NCI-H1092 treated with DMSO at 0.1 percent for 48 hours (cell line): ENCODE data around the gene TBC1D8.
"Not testable (repeated sequence)": the region's sequence is repeated elsewhere in the genome, so short reads cannot be mapped to it uniquely, and the experiment has no call there.

Experiments used
- DNase-seq: peaks from one replicate; lab custom pipeline; 2025; lab: John Stamatoyannopoulos, UW

The TBC1D8 gene

DNA sequence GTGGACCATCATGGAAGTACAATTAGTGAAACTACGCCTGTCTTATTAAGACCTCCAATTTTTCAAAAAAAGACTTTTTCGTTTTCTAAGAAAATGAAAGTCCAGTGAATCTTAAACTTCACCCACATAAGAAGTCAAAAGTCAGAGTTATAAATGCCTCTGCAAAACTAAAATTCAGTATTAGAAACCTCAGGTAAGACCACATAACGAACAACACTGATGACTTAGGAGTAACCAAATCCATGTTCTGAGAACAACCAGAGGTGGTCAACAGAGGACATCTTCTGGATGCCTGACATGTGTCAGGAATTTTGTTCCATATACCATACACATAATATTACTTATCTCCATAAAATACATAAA, 86.7 kb downstream of the TBC1D8 start:
- no peak for DNase-seq

DNA sequence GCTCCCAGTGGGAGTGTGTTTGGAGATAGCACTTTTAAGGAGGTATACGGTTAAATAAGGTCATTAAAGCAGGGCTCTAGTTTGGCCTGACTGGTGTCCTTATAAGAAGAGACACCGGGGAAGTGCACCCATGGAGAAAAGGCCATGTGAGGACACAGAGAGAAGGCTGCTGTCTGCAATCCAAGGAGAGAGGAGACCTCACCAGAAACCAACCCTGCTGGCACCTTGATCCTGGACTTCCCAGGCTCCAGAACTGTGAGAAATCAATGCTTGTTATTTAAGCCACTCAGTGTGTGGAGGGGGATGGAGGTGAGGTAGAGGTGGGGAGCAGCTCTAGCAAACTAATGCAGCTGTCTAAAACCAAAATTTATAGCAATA, 87.1 kb downstream of the TBC1D8 start:
- DNase-seq = no peak

DNA sequence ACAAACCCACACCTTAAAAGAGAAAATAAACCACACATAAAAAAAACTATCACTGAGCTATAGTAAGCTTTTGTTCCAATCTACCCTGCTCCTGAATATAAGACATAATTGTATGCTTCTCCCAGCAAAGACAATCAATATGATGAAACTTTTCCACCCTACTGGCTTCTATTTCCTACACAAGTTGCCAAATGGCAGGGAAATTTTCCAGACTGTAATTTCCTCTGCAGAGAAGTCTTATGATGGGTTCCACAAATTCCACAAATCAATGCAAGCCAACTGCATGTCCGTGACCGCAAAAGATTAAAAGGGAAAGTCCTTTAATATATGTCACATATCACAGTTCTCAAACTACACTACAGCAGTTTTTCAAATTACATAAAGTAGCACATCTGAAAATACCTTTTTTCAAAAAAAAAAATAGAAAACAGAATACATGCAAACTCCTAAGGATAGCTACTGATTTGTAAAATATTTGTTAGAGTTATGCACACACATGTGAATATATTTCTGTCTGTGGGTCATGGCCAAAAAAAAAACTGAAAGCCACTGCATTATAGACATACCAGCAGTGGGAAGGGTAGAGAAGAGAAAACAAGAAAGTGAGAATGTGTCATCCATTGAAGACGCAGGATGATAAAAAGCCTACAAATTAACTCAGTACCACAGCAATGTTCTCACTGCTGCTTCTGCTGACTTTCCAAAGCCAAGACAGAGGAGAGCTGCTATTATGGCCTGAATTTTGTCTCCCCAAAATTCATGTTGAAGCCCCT, 87.6 kb downstream of the TBC1D8 start:
- DNase-seq = no peak

DNA sequence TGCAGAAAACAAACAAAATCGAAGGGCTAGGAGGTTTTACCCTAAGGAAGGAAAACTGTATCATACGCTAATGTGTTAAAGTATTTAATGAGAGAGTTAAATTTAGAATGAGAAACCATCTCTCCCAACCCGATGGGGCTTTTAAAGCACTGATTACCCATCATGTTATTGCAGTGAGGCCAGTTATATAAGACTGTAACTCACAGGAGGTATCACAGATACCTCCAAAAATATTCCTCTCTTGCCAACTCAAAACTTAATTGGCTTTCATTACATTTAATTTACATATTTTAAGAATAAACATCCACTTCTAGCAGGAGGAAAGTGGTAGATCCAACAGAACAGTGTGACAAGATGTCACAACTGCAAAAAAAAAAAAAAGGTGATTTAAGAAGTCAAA, 92.8 kb downstream of the TBC1D8 start:
- DNase-seq = no peak

DNA sequence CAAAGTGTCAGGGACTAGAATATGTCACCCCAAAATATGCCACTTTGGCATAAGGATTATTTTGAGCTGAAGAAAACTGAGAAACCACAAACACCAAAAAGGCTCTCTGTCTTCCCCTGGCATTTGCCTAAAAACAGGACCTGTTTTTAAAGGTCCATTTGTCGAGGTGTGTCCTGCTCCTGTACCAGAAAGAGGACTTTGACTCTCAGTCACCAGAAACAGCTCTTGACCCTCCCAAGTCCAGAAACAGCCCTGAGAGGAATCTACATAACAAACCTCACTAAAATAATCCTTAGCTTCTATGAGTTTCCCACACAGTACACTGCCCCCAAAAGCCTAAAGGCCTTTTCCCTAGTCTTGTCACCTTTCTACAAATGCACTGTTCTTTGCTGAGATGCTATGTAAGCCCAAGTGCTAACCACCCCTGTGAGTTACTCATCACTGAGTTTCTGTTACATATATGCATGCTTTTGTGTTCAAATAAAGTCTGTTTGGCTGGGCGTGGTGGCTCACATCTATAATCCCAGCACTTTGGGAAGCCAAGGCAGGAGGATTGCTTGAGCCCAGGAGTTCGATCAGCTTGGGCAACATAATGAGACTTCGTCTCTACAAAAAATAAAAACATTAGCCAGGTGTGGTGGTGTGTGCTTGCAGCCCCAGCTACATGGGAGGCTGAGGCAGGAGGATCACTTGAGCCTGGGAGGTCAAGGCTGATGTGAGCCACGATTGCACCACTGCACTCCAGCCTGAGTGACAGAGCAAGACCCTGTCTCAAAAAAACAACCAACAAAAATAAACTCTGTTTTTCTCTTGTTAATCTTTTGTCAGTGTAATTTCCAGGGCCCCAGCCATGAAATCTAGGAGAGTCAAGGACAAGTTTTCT, 93.9 kb downstream of the TBC1D8 start:
- DNase-seq = no peak

DNA sequence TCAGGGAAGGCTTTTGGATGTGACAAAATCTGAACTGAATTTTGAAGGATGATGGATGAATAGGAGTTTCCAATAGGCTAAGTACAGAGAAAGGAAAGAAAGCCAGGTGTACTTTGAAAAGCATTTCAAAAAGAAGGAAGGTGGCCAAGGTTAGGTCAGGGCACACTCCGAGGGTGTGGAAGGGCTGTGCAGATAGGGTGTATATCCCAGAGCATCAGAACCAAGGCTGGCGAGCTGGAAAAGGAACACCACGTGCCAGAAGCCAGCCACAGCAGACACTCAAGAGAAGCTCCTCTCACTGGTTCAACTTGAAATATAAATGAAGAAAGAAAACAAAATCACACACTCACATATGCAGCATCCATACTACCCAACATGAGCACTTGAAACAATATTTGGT, 98.1 kb downstream of the TBC1D8 start:
- DNase-seq = no peak

DNA sequence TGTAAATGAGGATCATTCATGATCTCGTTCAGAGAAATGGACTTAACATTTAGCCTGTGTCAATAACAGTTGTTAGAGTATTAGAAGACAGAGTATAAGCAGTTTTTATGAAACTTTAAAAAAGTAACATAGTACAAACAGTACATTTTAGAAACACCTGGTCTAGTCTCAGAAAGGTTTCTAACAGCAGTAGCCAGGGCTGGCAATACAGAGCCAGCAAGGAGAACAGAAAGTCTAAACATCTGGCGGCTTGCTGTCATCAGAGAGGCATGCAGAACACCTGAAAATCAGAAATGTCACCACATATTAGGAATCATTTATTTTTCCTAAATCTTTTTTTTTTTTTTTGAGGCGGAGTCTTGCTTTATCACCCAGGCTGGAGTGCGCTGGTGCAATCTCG, 99.0 kb downstream of the TBC1D8 start:
- DNase-seq = no peak

DNA sequence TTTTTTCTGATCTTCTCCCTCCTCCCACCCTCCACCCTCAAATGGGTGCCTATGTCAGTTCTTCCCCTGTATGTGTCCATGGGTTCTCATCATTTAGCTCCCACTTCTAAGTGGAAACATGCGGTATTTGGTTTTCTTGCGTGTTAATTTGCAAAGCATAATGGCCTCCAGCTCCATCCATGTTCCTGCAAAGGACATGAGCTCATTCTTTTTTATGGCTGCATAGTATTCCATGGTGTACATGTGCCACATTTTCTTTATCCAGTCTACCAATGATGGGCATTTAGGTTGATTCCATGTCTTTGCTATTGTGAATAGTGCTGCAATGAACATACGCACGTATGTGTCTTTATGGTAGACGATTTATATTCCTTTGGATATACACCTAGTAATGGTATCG, 100.3 kb downstream of the TBC1D8 start:
- not testable (repeated sequence) for DNase-seq

DNA sequence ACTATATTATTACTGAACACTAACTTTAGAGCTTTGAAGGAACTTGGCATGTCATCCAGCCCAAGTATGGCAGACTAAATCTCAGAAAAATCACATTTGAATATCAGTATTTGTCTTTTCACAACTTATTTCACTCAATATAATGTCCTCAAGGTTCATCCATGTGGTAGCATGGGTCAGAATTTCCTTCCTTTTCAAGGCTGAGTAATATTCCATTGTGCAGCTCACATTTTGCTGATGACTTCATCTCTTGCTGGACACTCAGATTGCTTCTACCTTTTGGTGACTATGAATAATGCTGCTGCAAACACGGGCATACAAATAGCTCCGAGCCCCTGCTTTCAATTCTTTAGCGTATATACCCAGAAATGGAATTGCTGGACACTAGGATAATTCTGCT, 102.4 kb downstream of the TBC1D8 start:
- no peak for DNase-seq

DNA sequence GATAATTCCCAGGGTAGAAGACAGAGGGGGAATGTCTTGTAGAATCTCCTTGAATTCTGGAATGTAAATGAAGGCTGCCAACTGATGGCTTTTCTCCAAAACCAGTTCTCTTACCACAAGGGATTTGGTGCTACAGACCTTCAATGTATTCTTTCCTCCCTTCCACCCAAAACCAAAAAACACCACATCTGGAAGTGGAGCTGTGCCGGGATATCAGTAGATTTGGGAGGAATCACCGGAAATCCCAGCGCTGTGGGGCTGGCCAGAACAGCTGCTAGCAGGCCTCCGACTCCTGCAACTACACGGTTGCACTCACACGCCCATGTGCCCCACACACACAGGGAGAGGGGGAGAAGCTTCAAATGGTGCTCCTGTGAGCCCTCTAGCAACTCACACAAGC, 103.4 kb downstream of the TBC1D8 start:
- no peak for DNase-seq

DNA sequence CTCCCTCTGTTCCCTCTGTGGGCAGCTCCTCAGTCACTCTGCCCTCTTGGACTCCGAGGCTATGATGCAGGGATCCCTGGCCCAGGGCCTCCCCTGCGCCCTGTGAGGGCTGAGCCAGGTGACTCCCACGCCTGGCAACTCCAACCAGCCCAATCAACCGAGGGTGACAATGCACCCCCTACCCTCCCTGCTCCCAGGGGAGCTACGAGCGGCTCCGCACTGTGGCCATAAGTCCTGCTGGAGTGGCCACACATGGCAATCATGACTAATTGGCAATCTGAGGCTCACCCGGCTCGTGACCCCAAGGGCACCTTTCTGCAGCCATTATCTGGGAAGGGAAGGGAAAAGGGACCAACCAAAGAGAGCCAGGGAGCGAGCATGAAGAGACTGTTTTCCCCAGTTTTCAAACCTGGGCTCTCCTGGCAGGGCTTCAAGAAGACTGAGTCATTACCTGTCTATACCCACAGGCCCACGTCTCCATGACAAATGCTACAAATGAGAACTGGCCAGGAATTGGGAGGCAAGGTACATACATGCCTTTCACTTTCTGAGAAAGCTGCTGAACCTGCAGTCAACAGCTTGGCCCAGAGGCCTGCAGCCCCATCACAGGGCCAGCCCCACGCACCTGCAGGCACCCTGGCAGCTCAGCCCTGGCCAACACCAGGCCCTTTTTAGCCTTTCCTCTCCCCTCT, 104.0 kb downstream of the TBC1D8 start:
- no peak for DNase-seq

DNA sequence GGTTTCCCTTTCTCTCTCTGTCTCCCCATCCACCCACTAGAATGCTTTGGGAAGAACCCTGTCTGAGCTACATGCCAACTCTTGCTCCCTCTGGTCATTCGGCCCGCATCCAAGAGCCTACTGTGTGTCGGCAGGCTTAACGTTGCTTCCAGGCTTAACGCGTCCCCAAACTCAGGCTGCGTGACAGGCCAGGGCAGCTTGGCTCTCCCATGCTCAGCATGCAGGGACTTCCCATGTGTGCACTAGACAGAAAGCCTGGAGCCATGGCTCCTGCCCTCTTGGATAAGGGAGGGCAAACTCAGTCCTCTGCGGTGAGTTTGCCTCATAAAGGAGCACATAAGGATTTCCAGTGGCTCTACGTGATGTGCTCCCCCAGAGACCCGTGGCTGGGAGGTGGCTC, 105.9 kb downstream of the TBC1D8 start:
- DNase-seq = no peak

DNA sequence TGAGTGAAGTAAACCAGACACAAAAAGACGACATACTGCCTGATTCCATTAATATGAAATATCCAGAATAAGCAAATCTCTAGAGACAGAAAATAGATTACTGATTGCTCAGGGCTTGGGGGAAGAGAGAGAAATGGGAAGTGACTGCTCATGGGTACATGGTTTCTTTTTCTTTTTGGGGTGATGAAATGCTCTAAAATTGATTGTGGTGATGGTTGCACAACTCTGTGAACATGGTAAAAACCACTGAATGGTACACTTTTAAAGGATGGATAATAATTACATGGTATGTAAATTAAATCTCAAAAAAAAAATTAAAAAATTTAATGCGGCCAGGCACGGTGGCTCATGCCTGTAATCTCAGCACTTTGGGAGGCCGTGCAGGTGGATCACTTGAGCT, 109.8 kb downstream of the TBC1D8 start:
- no peak for DNase-seq

DNA sequence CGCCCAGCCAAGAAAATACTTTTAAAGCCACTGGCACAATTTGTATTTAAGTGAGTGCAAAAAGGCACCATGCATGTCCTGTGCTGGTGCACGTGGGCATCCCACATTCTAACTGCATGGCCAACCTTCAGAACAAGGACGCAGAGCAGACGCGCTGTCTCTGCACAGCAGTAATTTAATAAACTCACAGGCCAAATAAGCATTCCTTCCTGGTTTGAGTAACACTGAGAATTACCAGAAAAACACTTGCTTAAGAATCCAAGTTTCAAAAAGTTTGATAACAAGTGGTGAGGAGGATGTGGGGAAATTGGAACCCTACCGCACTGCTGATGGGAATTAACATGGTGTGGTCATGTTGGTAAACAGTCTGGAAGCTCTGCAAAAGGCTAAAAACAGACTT, 110.4 kb downstream of the TBC1D8 start:
- DNase-seq = no peak

DNA sequence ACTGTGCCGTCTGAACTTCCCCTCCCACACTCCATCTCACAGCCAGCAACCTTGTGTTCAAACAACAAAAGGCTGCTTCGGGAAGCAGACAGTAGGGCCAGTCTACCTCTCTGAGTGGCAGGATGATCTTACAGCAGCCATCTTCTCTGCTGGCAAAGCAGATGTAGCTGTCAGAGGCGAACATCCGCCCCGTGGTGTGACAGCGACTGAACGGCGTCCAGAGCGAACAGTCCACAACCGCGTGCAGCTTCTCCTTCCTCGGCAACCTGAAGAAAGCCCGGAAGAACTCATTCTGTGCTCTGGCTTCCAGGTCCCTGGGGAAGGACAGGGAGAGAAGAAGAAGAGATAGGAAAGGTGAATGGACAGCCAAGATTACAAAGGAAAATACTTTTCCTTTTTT, 111.1 kb downstream of the TBC1D8 start:
- no peak for DNase-seq

DNA sequence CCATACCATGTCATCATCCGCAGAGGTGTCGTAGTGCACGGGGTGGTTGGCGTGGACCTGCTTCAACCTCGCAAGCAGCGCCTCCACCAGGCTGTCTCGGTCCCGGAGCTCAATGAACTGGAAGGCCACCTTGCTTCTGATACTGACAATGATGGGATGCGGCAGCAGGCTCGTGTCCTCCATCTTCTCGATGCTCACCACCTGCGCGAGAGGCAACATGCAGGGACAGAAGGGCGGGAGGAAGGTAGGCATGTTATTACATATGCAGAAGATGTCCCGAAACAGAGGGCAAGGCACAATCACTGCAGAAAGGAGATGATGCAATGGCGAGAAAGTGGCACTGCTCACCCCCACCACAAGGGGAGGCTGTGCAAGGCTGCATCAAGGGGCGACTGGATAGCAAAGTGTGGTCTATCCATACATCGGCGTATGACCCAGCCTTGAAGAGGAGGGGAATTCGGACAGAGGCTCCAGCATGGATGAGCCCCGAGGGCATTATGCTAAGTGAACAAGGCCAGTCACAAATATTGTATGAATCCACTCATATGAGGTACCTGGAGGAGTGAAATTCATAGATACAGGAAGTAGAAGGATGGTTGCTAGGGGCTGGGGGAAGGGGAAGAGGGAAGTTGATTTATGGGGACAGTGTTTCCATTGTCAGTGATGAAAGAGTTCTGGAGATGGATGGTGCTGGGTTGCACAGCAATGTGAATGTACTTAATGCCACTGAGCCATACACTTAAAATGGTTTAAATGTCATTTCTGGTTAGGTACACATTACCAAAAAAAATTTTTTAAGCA, 112.5 kb downstream of the TBC1D8 start:
- no peak for DNase-seq

DNA sequence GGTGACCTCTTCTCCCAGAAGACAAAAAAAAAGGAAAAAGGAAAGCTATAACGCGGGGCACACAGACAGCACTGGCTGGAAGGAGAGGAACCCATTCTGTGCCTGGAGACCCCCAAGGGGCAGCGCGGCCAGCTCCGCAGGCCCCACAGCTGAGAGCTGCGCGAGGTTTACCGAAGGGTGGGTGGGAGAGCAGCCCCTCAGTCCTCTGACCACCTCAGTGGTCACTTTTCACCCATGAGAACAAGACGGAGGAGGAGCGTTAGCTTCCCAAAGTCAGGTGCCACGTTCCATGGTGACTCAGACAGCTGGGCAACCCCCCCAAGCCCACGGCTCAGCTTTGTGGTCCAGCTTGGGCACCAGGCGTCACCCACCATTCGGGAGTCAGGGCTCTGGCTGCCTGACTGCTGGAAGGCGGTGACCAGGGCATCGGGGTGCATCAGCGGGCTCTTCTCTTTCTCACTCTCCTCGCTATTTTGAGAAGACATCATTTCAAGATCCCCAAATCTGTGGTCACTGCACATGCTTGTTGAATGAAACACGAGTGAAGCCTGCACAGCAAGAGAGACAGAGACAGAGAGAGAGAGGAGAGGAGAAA, 113.9 kb downstream of the TBC1D8 start:
- no peak for DNase-seq

DNA sequence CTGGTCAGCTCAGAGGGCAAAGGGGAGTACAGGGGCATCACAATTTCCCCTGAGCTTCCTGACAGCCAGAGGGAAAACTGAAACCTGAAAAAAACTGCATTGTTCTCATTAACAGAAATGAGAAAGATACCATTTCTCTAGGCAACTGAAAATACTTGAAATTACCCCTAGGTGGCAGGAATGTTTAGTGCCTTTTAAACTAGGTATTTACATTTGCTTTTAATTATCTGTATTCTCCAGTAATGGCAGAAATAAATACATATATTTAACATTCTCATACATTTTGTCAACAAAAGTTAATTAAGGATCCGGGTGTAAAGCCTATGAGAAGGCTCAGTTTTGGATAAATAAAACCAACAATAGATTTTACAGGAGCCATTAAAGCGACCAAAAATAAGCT, 114.6 kb downstream of the TBC1D8 start:
- DNase-seq = peak; percentile 2

DNA sequence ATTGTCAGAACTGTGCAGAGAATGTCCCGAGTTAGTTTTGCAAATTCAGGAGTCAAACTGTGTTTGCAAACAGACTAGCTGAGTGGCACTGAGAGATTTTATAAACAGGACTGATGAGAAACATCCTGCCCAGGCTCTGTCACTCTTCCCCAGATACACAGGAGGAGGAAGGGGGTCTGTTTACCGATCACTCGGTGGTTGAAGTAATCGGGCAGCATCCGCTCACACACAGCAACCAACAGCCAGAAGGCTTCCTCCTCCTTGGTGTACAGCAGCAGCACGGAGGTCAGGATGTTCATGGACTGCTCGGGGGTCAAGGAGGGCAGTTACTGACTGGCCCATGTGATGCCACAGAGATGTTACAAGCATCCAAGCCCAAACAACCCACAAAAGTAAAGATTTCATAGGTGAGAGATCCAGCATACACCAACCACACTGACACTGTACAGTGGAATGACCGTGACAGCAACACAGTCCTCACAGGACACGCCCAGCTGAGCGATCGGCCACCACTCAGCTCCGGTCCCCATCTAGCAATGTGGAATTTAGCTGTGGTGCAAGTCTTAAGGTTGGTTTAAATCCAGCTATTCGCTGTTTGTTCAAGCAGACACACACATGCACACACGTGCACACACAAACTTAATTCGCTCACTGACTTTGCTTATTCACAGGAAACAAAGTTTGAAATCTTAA, 119.0 kb downstream of the TBC1D8 start:
- no peak for DNase-seq

DNA sequence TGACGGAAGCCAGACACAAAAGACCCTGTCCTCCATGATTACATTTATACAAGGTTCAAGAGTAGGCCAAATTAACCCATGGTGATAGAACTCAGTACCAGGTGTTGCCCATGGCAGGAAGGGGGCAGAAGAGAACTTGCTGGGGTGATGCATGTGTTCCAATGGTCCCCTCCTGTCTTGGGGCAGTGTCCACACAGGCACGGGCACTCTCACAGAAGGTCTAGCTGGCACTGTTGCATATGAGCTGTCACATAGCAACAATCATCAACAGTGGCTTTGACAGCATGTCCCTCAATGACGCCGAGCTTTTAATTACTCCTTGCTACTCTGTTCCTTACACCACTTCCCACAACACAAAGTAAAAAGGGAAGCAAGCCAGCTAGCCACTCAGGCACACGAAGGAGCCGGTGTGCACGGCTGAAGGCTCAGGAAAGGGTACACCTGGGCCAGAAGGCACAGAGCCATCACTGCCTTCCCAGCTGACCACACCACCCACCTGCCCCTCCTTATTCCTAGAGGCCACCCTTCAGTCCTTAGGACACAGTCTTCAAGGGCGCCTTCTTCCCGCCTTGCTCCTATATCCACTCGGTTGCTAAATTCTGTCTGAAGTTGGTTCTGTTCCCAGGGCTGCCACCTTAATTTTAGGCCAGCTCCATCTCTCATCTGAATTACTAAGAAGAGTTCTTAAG, 120.2 kb downstream of the TBC1D8 start:
- DNase-seq = no peak

DNA sequence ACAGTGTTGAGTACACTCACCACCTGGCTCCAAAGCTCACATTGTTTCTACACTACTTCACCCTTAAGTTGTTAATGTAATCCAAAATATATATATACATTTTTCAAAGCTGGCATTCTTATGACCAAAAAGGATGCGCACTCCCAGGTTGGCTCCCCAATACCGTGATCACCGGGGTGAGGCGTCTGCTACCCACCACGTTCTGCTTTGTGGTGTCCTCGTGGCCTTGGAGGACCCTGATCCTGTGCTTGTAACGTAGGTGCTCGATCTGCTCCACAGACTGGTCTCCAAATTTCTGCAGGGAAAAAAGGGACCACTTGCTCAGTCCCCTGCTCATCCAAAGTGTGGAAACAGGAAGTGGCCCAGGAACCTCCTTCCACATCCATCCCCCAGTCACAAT, 123.3 kb downstream of the TBC1D8 start:
- DNase-seq = no peak
